Effector memory CD4-positive, alpha-beta T cell (primary cell): ENCODE measurements around the gene CEACAM19.
"Not testable (repeated sequence)": the region's sequence is repeated elsewhere in the genome, so short reads cannot be mapped to it uniquely, and the experiment has no call there.

Experiments used
- DNase-seq, 3 donors: peaks; one replicate each; pipeline ENCODE4 v3.0.0-alpha.2; 2020
- H3K27ac ChIP-seq: 2 replicates; pipeline ENCODE4 v1.7.0; 2013; ENCODE audit warnings: mild to moderate bottlenecking, low read length, moderate library complexity; ENCODE audit not compliant: insufficient read depth, poor library complexity, severe bottlenecking
- H3K27me3 ChIP-seq: replicated peaks from 2 replicates; pipeline ENCODE4 v1.7.0; 2013; ENCODE audit warnings: mild to moderate bottlenecking, low read length; ENCODE audit not compliant: insufficient read depth, control insufficient read depth, poor library complexity, severe bottlenecking
- H3K36me3 ChIP-seq: 2 replicates; pipeline ENCODE4 v1.7.0; 2013; ENCODE audit warnings: mild to moderate bottlenecking, low read length, moderate library complexity; ENCODE audit not compliant: control insufficient read depth, insufficient read depth
- H3K4me1 ChIP-seq: 2 replicates; pipeline ENCODE4 v1.7.0; 2013; ENCODE audit warnings: low read length, mild to moderate bottlenecking; ENCODE audit not compliant: control insufficient read depth, insufficient read depth, poor library complexity, severe bottlenecking
- H3K4me3 ChIP-seq: 2 replicates; pipeline ENCODE4 v1.7.0; 2013; ENCODE audit warnings: low read length, low read depth, mild to moderate bottlenecking; ENCODE audit not compliant: insufficient read depth, poor library complexity, severe bottlenecking
- H3K9me3 ChIP-seq: 2 replicates; pipeline ENCODE4 v1.7.0; 2013; ENCODE audit warnings: mild to moderate bottlenecking, low read length, moderate library complexity; ENCODE audit not compliant: control insufficient read depth

CEACAM19 gene

GRCh38 chr19:44709434-44710266 is 38.4 kb downstream of the CEACAM19 start:
- not testable (repeated sequence) for H3K36me3 ChIP-seq, H3K4me1 ChIP-seq, H3K27ac ChIP-seq, H3K27me3 ChIP-seq, H3K9me3 ChIP-seq, DNase-seq, H3K4me3 ChIP-seq

GRCh38 chr19:44710483-44710882 is 39.2 kb downstream of the CEACAM19 start:
- H3K4me3 ChIP-seq: no peak overlapping the region
- no peak overlapping the region for H3K27ac ChIP-seq
- no peaks in the 10 kb centered on the region for H3K4me1 ChIP-seq
- no peak for DNase-seq
- no peaks in the 10 kb centered on the region for H3K36me3 ChIP-seq
- no peaks in the 10 kb centered on the region for H3K9me3 ChIP-seq
- no peaks in the 10 kb centered on the region for H3K27me3 ChIP-seq

- Histone ChIP-seq H3K4me1 (no peaks in the 10 kb centered on the region), H3K4me3 (no peak overlapping the region), H3K27ac (no peak overlapping the region), H3K9me3 (no peaks in the 10 kb centered on the region), H3K27me3 (no peaks in the 10 kb centered on the region), H3K36me3 (no peaks in the 10 kb centered on the region)
- no peak for DNase-seq
Observed at GRCh38 chr19:44712864-44713515, 41.7 kb downstream of the CEACAM19 start.

GRCh38 chr19:44714597-44715169 is 43.4 kb downstream of the CEACAM19 start:
- H3K36me3 ChIP-seq: no peaks in the 10 kb centered on the region
- no peak for DNase-seq

GRCh38 chr19:44717603-44718002 is 46.3 kb downstream of the CEACAM19 start:
- no peak for DNase-seq
- Histone ChIP-seq H3K9me3 (no peaks in the 10 kb centered on the region), H3K4me3 (no peak overlapping the region), H3K36me3 (no peaks in the 10 kb centered on the region), H3K27ac (no peak overlapping the region), H3K27me3 (no peaks in the 10 kb centered on the region), H3K4me1 (no peaks in the 10 kb centered on the region)

More at GRCh38 chr19:44714597-44715169, 43.4 kb downstream of the CEACAM19 start:
- Histone ChIP-seq H3K9me3 (no peaks in the 10 kb centered on the region), H3K4me1 (no peaks in the 10 kb centered on the region), H3K4me3 (no peak overlapping the region), H3K27me3 (no peaks in the 10 kb centered on the region), H3K27ac (no peak overlapping the region)

- no peak overlapping the region for H3K27ac ChIP-seq
- H3K4me3 ChIP-seq: no peak overlapping the region
- H3K27me3 ChIP-seq: no peaks in the 10 kb centered on the region
- no peaks in the 10 kb centered on the region for H3K9me3 ChIP-seq
- no peak for DNase-seq
- H3K36me3 ChIP-seq: no peaks in the 10 kb centered on the region
- peaks cover 2% of the 10 kb centered on the region for H3K4me1 ChIP-seq
Observed at GRCh38 chr19:44718441-44719261, 47.4 kb downstream of the CEACAM19 start.

- Histone ChIP-seq H3K27me3 (no peaks in the 10 kb centered on the region), H3K4me1 (peaks cover 7% of the 10 kb centered on the region), H3K4me3 (no peak overlapping the region), H3K9me3 (no peaks in the 10 kb centered on the region), H3K27ac (no peak overlapping the region), H3K36me3 (no peaks in the 10 kb centered on the region)
- DNase-seq: no peak
Observed at GRCh38 chr19:44719262-44719701, 48.0 kb downstream of the CEACAM19 start.

- not testable (repeated sequence) for H3K9me3 ChIP-seq, H3K27me3 ChIP-seq, H3K4me3 ChIP-seq, H3K4me1 ChIP-seq, DNase-seq, H3K36me3 ChIP-seq, H3K27ac ChIP-seq
Observed at GRCh38 chr19:44720396-44720795, 49.1 kb downstream of the CEACAM19 start.

GRCh38 chr19:44720945-44721344 is 49.7 kb downstream of the CEACAM19 start:
- H3K27me3 ChIP-seq: no peaks in the 10 kb centered on the region
- H3K27ac ChIP-seq: no peak overlapping the region
- no peaks in the 10 kb centered on the region for H3K36me3 ChIP-seq
- H3K4me1 ChIP-seq: peaks cover 7% of the 10 kb centered on the region
- no peak for DNase-seq
- H3K9me3 ChIP-seq: no peaks in the 10 kb centered on the region
- no peak overlapping the region for H3K4me3 ChIP-seq
